SK-N-MC (cell line): ENCODE data around the gene KLHL1.

Experiments
- DNase-seq: peaks from one replicate; pipeline ENCODE4 v3.0.0-alpha.2; 2011; ENCODE audit warnings: low read depth, low spot score
- H3K27ac ChIP-seq: fragments of 200-600 bp; sonication (generic); 2 replicates; pipeline ENCODE4 v1.5.1; 2016; ENCODE audit warnings: mixed run types
- H3K36me3 ChIP-seq: fragments of 200-600 bp; sonication (generic); 2 replicates; pipeline ENCODE4 v1.6.1; 2017; ENCODE audit warnings: antibody characterized with exemption, low read length, mixed read lengths; ENCODE audit not compliant: insufficient read depth
- H3K4me3 ChIP-seq: fragments of 200-600 bp; sonication (generic); 2 replicates; pipeline ENCODE4 v1.5.1; 2016
- H3K9ac ChIP-seq: fragments of 200-600 bp; sonication (generic); 2 replicates; pipeline ENCODE4 v1.8.0; 2017; ENCODE audit warnings: mixed run types, mixed read lengths; ENCODE audit not compliant: insufficient read length
- H3K9me3 ChIP-seq: fragments of 200-600 bp; sonication (generic); 2 replicates; pipeline ENCODE4 v1.6.1; 2017; ENCODE audit warnings: low read depth, mild to moderate bottlenecking, antibody characterized with exemption, low read length, moderate library complexity, mixed read lengths
- EZH2 ChIP-seq: fragments of 200-600 bp; sonication (generic); IDR thresholded peaks from one replicate; pipeline ENCODE4 v1.6.1; 2017; ENCODE audit warnings: antibody characterized with exemption
- FOXP2 ChIP-seq: optimal IDR thresholded peaks from 2 replicates; pipeline ENCODE3; 2011; ENCODE audit warnings: mild to moderate bottlenecking, moderate library complexity; ENCODE audit not compliant: insufficient read depth; ENCODE audit errors: extremely low read length, control extremely low read depth
- POLR2AphosphoS5 ChIP-seq: IDR thresholded peaks from 2 replicates; pipeline ENCODE4 v1.6.1; 2012; ENCODE audit warnings: mild to moderate bottlenecking, low read depth, low read length, borderline replicate concordance

KLHL1 gene

GRCh38 chr13:69660155-69660554 lies 448.1 kb downstream of the KLHL1 start:
- no peak for DNase-seq
- Histone ChIP-seq H3K4me3 (no peak overlapping the region), H3K27ac (no peak overlapping the region), H3K9me3 (no peaks in the 10 kb centered on the region), H3K9ac (no peak overlapping the region), H3K36me3 (no peaks in the 10 kb centered on the region)
- TF ChIP-seq POLR2AphosphoS5 (no peak), FOXP2 (no peak)

- Histone ChIP-seq H3K36me3 (no peaks in the 10 kb centered on the region), H3K9ac (no peak overlapping the region)
These were observed 450.6 kb downstream of the KLHL1 start for GRCh38 chr13:69657676-69658075.

GRCh38 chr13:69654392-69654791 lies 453.9 kb downstream of the KLHL1 start:
- H3K9ac ChIP-seq: no peak overlapping the region
- no peak overlapping the region for H3K27ac ChIP-seq
- no peaks in the 10 kb centered on the region for H3K9me3 ChIP-seq
- H3K36me3 ChIP-seq: no peaks in the 10 kb centered on the region
- no peak for DNase-seq
- TF ChIP-seq EZH2 (no peak), FOXP2 (no peak), POLR2AphosphoS5 (no peak)
- no peak overlapping the region for H3K4me3 ChIP-seq

More at GRCh38 chr13:69657676-69658075, 450.6 kb downstream of the KLHL1 start:
- Histone ChIP-seq H3K27ac (no peak overlapping the region), H3K4me3 (no peak overlapping the region), H3K9me3 (no peaks in the 10 kb centered on the region)
- TF ChIP-seq EZH2 (no peak), FOXP2 (no peak), POLR2AphosphoS5 (no peak)
- no peak for DNase-seq
